ENCODE results near the gene BPI. TPM values are rescaled to one million over a fixed set of nuclear protein-coding genes. Genes with fewer than 3 reads are reported as not detected.

The BPI gene
- total and polyA plus RNA-seq, 8 donors, result 0.35 to 3.2 (median 0.79) TPM

DNA sequence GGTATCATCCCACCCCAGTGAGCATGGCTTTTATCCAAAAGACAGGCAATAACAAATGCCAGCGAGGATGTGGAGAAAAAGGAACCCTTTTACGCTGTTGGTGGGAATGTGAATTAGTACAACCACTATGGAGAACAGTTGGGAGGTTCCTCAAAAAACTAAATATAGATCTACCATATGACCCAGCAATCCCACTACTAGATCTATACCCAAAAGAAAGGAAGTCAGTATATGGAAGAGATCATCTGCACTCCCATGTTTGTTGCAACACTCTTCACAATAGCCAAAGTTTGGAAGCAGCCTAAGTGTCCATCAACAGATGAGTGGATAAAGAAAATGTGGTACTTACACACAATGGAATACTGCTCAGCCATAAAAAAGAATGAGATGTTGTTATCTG lies 37.5 kb upstream of the BPI start:
- Histone ChIP-seq H3K4me1 (no peaks in the 10 kb centered on the region), H3K9me3 (no peaks in the 10 kb centered on the region), H3K36me3 (no peaks in the 10 kb centered on the region), H3K4me3 (no peak overlapping the region), H3K27ac (no peak overlapping the region), H3K27me3 (peaks cover 2 to 11% of the 10 kb centered on the region in 2 donors)
- TF ChIP-seq, protein P1, sequence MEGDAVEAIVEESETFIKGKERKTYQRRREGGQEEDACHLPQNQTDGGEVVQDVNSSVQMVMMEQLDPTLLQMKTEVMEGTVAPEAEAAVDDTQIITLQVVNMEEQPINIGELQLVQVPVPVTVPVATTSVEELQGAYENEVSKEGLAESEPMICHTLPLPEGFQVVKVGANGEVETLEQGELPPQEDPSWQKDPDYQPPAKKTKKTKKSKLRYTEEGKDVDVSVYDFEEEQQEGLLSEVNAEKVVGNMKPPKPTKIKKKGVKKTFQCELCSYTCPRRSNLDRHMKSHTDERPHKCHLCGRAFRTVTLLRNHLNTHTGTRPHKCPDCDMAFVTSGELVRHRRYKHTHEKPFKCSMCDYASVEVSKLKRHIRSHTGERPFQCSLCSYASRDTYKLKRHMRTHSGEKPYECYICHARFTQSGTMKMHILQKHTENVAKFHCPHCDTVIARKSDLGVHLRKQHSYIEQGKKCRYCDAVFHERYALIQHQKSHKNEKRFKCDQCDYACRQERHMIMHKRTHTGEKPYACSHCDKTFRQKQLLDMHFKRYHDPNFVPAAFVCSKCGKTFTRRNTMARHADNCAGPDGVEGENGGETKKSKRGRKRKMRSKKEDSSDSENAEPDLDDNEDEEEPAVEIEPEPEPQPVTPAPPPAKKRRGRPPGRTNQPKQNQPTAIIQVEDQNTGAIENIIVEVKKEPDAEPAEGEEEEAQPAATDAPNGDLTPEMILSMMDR (IDR thresholded peaks at IDR 0.05), result no peak
- ATAC-seq (no peak), DNase-seq (no peak)
- intact Hi-C loops (cut with DNase I), result no loop called here

DNA sequence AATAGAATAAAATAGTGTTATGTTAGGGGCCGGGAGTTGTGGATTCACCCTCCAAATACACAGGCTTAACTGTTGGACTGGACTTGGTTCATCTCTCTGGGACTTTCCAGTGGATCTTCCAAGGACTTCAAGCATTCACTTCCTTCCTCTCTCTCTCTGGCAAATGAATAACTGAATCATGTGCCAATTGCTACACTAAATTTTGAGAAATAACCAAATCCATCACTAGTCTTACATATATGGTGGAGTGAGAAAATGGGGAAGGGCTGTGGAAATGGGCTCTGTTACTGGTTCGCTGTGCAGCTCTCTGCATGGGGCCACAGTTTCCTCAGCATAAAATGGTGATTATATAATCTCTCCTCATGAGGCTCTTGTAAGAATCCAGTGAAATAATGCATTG lies 36.7 kb upstream of the BPI start:
- TF ChIP-seq, protein P1 (IDR thresholded peaks at IDR 0.05), result no peak

DNA sequence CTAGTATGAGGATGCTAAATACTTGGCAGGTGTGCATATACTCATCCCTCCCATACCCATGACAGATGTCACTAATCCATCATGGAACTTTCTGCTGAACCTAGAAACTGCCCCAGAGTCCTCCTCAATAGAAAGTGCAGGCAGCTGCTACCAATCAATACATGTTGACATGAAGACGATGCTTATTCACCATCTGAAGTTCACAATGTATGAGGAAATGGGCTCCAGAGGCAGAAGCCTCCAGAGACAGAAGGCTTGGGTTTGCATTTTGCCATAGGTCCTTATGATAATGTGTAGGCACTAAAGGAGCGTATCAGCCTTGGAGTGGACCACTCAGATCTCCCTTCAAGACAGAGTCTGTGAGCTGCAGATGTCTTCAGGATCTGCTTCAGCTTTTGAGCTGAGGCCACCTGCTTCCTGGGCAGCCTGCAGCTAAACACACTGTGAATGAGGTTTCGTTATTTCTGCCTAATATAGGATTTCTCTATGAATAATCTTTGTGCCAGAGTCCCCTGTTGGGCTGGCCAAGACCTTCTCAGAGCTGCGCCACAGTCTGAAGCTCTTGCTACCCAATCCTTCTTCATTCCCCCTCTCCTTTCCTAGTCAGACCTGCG lies 35.9 kb upstream of the BPI start:
- no peak for DNase-seq
- no peaks in the 10 kb centered on the region for H3K4me1 ChIP-seq
- H3K4me3 ChIP-seq, result no peak overlapping the region
- intact Hi-C loops (cut with DNase I), result no loop called here
- no peaks in the 10 kb centered on the region for H3K9me3 ChIP-seq
- no peak overlapping the region for H3K27ac ChIP-seq
- H3K27me3 ChIP-seq, result peaks cover 0 to 3% of the 10 kb centered on the region in 2 donors
- no peaks in the 10 kb centered on the region for H3K36me3 ChIP-seq
- TF ChIP-seq, protein P1 (IDR thresholded peaks at IDR 0.05), result no peak
- no peak for ATAC-seq

More for the DNA sequence above, 36.7 kb upstream of the BPI start:
- Histone ChIP-seq H3K27ac (no peak overlapping the region), H3K36me3 (no peaks in the 10 kb centered on the region), H3K9me3 (no peaks in the 10 kb centered on the region), H3K27me3 (peaks cover 0 to 3% of the 10 kb centered on the region in 2 donors), H3K4me3 (no peak overlapping the region), H3K4me1 (no peaks in the 10 kb centered on the region)
- intact Hi-C loops (cut with DNase I), result no loop called here
- ATAC-seq, result no peak
- DNase-seq, result no peak

DNA sequence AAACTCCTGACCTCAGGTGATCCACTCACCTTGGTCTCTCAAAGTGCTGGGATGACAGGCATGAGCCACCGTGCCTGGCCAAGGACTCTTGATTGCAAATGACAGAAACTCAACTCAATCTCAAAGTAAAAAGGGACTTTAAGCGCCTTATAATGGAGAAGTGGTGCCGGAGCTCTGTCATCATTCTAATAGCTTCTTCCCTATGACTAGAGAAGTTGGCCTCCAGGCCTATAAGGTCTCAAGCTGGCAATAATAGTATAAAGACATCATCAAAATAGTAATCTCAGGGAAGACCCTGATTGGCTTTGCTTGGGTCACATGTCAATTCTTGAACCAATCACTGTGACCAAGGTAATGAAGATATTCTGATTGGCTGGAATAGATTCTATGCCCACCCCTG lies 34.9 kb upstream of the BPI start:
- intact Hi-C loops (cut with DNase I), result no loop called here
- ATAC-seq (no peak), DNase-seq (no peak)
- H3K36me3 ChIP-seq, result no peaks in the 10 kb centered on the region
- peaks cover 0 to 3% of the 10 kb centered on the region in 2 donors for H3K27me3 ChIP-seq
- no peaks in the 10 kb centered on the region for H3K4me1 ChIP-seq
- TF ChIP-seq, protein P1 (IDR thresholded peaks at IDR 0.05), result no peak
- H3K27ac ChIP-seq, result no peak overlapping the region
- H3K4me3 ChIP-seq, result no peak overlapping the region
- no peaks in the 10 kb centered on the region for H3K9me3 ChIP-seq

DNA sequence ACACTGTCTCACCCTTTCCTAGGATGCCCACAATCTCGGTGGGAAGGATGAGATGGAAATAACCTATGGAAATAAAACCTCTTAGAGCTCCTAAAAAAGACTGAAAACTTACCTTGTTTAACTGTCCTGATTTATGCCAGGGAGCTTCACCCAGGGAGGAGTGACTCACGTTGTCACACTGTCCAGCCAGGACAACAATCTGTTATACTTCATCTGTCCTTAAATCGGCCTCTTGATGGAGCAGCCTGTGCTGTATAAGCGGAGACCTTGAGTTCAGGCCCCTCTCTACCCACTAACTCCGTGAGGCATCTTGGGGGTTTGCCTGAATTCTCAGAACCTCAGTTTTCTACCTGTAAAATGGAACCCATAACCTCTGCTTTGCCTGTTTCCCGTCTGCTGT lies 34.2 kb upstream of the BPI start:
- Histone ChIP-seq H3K4me3 (no peak overlapping the region), H3K27ac (no peak overlapping the region), H3K4me1 (no peaks in the 10 kb centered on the region), H3K27me3 (peaks cover 0 to 3% of the 10 kb centered on the region in 2 donors), H3K9me3 (no peaks in the 10 kb centered on the region), H3K36me3 (no peaks in the 10 kb centered on the region)
- no peak for ATAC-seq
- intact Hi-C loops (cut with DNase I), result no loop called here
- DNase-seq, result no peak
- TF ChIP-seq, protein P1 (IDR thresholded peaks at IDR 0.05), result no peak

Data from left lung (tissue), 10 donors.